K562 (cell line): Measurements from ENCODE around the gene PSMD7. TPM values are rescaled to one million over a fixed set of nuclear protein-coding genes. Genes with fewer than 3 reads are reported as not detected.

Experiments used
- ARID1B ChIP-seq: fragments of 450-650 bp; IDR thresholded peaks from 2 replicates; pipeline ENCODE4 v1.6.1; 2016; ENCODE audit warnings: antibody characterized with exemption, mild to moderate bottlenecking, inconsistent platforms
- BRF2 ChIP-seq: IDR thresholded peaks from 3 replicates; pipeline ENCODE4 v1.6.1; 2011; ENCODE audit warnings: borderline replicate concordance, mild to moderate bottlenecking; ENCODE audit not compliant: insufficient read length, insufficient read depth
- CBX8 ChIP-seq: fragments of 200-600 bp; sonication (generic); IDR thresholded peaks from 2 replicates; pipeline ENCODE4 v1.6.1; 2012; ENCODE audit warnings: borderline replicate concordance, mixed run types, low read depth, mild to moderate bottlenecking, moderate library complexity, mixed read lengths, low read length, control low read depth, inconsistent platforms; ENCODE audit not compliant: poor library complexity, severe bottlenecking; ENCODE audit errors: extremely low read depth
- CTCF ChIP-seq, 3 experiments: IDR thresholded peaks in 2 of 3; conservative IDR thresholded peaks in 1 of 3; 2 replicates each; pipeline ENCODE4 v1.5.1; 2011 to 2012; ENCODE audit warnings: low read length in 3 of 3, mild to moderate bottlenecking in 3 of 3, control low read depth in 2 of 3, improper control_type of control experiment in 1 of 3, inconsistent platforms in 1 of 3, low read depth in 1 of 3, mixed read lengths in 1 of 3, moderate library complexity in 1 of 3; ENCODE audit not compliant: insufficient read depth in 2 of 3
- GATAD2B ChIP-seq: fragments of 450-650 bp; IDR thresholded peaks from 2 replicates; pipeline ENCODE4 v1.6.1; 2017; ENCODE audit warnings: mild to moderate bottlenecking, borderline replicate concordance
- HIVEP1 ChIP-seq: fragments of 250-450 bp; sonication (Bioruptor Pico); IDR thresholded peaks from 2 replicates; pipeline ENCODE4 v1.4.0; 2020; ENCODE audit warnings: mild to moderate bottlenecking
- HNRNPL ChIP-seq: fragments of 200-400 bp; formaldehyde crosslinking; IDR thresholded peaks from 2 replicates; pipeline ENCODE4 v1.6.1; 2017; ENCODE audit warnings: low read depth, mild to moderate bottlenecking, low read length
- POLR2AphosphoS2 ChIP-seq: IDR thresholded peaks from 2 replicates; pipeline ENCODE4 v1.6.1; 2012; ENCODE audit warnings: low read length, improper control_type of control experiment
- POLR2AphosphoS5 ChIP-seq: IDR thresholded peaks from 2 replicates; pipeline ENCODE4 v1.6.1; 2011; ENCODE audit warnings: mild to moderate bottlenecking, low read depth, low read length, moderate library complexity; ENCODE audit not compliant: control insufficient read depth, insufficient read depth
- RAD21 ChIP-seq, 2 experiments: fragments of 250-450 bp in 1 of 2; fragments of 450-650 bp in 1 of 2; sonication (Bioruptor Pico) in 1 of 2; formaldehyde crosslinking in 1 of 2; IDR thresholded peaks in 1 of 2; conservative IDR thresholded peaks in 1 of 2; 2 replicates each; pipeline versions ENCODE4 v1.4.0 to v1.8.0; 2020 to 2022; ENCODE audit warnings: mild to moderate bottlenecking in 2 of 2, moderate library complexity in 1 of 2
- RNF2 ChIP-seq: sonication (generic); IDR thresholded peaks from 2 replicates; pipeline ENCODE4 v1.6.1; 2016
- ZHX1 ChIP-seq: fragments of 150-350 bp; conservative IDR thresholded peaks from 2 replicates; pipeline ENCODE4 v1.6.1; 2014; ENCODE audit warnings: low read length
- polyA plus RNA-seq, 8 experiments: library from polyadenylated mRNA; depleted of rRNA in 4 of 8; stranded (reverse) in 5 of 8; unstranded in 3 of 8; fragments of >200 nt; fragmentation: Nextera tagmentation in 2 of 8; fragmentation: Illumina TruSeq in 1 of 8; extraction: Ambion mirVana in 2 of 8; extraction: Trizol in 1 of 8; gene quantifications; 2 replicates each; pipeline versions ENCODE4 v1.2.1 to v1.2.3, GENCODE V29; 2011 to 2014; ENCODE audit warnings: inconsistent platforms in 1 of 8, missing spikeins in 1 of 8
- total RNA-seq, 7 experiments: library from RNA; depleted of rRNA in 6 of 7; stranded (reverse); fragments of >200 nt in 6 of 7; fragmentation: Illumina TruSeq in 2 of 7; extraction: Trizol in 2 of 7; gene quantifications; 2 replicates each; pipeline versions ENCODE4 v1.2.1 to v1.2.3, GENCODE V29; 2011 to 2021; ENCODE audit warnings: low replicate concordance in 1 of 7

PSMD7 gene
- total and polyA plus RNA-seq, 9 of the 15 experiments (the other 6 are each of a cell fraction or from before 2014, with no cell fraction given), result 100 to 226 (median 156) TPM

- TF ChIP-seq BRF2 (no peak), CBX8 (no peak), ZHX1 (no peak), RNF2 (no peak), HNRNPL (no peak), POLR2AphosphoS2 (peak; percentile 63; the same call in 1 of the 2 replicates), POLR2AphosphoS5 (peak; percentile 56), CTCF (IDR thresholded peaks at IDR 0.05 in 2 of 3, conservative IDR thresholded peaks at IDR 0.05 in 1 of 3; ENCODE audit: insufficient read depth in 2 of 3, low read depth in 1 of 3, low read length in 3 of 3) (peak in 2 of 3 experiments; percentile 38 to 41; a peak in 2 of 6 replicates), GATAD2B (no peak), RAD21 (CRISPR knock-in tag; conservative IDR thresholded peaks at IDR 0.05 in 1 of 2, IDR thresholded peaks at IDR 0.05 in 1 of 2) (peak in 1 of 2 experiments; percentile 24; a peak in 1 of 4 replicates), ARID1B (no peak), HIVEP1 (CRISPR knock-in tag) (no peak)
- TF ChIP-seq, all 486 proteins: peak for 7
Measured at GRCh38 chr16:74304164-74304834, 7.7 kb downstream of the PSMD7 start (continued).
